GM12864 (cell line): ENCODE measurements around the gene GNB1L.
"Not testable (repeated sequence)": the region's sequence is repeated elsewhere in the genome, so short reads cannot be mapped to it uniquely, and the experiment has no call there.

Experiments used
- DNase-seq: peaks from one replicate; pipeline ENCODE4 v3.0.0-alpha.2; 2011; ENCODE audit warnings: low read depth
- H3K4me3 ChIP-seq: 2 replicates; pipeline ENCODE4 v1.5.1; 2011; ENCODE audit warnings: mild to moderate bottlenecking, low read depth, low read length, control low read depth
- TF ChIP-seq, protein P1 (sequence below): IDR thresholded peaks from 2 replicates; pipeline ENCODE4 v1.5.1; 2011; ENCODE audit warnings: low read depth, mild to moderate bottlenecking, moderate library complexity, low read length, control low read depth, inconsistent platforms; ENCODE audit errors: missing control alignments

GNB1L gene

GRCh38 chr22:19782533-19782932, 72.1 kb downstream of the GNB1L start:
- DNase-seq: no peak
- TF ChIP-seq, protein P1, sequence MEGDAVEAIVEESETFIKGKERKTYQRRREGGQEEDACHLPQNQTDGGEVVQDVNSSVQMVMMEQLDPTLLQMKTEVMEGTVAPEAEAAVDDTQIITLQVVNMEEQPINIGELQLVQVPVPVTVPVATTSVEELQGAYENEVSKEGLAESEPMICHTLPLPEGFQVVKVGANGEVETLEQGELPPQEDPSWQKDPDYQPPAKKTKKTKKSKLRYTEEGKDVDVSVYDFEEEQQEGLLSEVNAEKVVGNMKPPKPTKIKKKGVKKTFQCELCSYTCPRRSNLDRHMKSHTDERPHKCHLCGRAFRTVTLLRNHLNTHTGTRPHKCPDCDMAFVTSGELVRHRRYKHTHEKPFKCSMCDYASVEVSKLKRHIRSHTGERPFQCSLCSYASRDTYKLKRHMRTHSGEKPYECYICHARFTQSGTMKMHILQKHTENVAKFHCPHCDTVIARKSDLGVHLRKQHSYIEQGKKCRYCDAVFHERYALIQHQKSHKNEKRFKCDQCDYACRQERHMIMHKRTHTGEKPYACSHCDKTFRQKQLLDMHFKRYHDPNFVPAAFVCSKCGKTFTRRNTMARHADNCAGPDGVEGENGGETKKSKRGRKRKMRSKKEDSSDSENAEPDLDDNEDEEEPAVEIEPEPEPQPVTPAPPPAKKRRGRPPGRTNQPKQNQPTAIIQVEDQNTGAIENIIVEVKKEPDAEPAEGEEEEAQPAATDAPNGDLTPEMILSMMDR: no peak
- no peak overlapping the region for H3K4me3 ChIP-seq

GRCh38 chr22:19779685-19780268, 74.9 kb downstream of the GNB1L start:
- TF ChIP-seq, protein P1: no peak
- H3K4me3 ChIP-seq: no peak overlapping the region
- DNase-seq: no peak

GRCh38 chr22:19779011-19779421, 75.7 kb downstream of the GNB1L start:
- TF ChIP-seq, protein P1: no peak
- H3K4me3 ChIP-seq: no peak overlapping the region
- no peak for DNase-seq

- DNase-seq: not testable (repeated sequence)
Measured at GRCh38 chr22:19777192-19777591, 77.5 kb downstream of the GNB1L start.

DNA sequence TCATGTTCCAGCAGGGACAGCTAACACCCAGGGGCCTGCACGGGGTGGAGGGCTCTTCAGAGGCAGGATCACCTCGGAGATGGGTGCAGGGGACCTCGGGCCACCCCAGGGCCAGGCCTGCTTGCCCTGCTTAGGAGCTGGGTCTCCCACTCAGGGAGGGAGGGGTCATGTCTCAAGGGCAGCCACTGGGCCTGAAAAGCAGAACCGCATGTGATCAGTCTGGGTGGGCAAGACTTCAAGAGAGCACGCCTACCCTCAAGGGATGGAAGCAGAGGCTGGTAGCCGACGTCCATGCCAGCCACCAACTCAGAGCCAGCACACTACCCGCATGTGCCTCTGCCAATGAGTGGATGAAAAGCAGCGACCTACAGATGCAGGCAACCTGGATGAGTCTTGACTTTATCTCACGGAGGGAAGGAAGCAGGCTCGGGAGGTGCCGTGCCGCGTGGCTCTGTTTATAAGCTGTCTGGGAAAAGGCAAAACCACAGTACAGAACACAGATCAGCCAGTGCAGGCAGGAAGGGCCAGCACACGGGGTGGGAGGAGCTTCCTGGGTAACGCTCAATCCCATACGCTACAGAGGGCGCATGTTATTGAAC, 78.1 kb downstream of the GNB1L start:
- H3K4me3 ChIP-seq: no peak overlapping the region
- TF ChIP-seq, protein P1: no peak
- no peak for DNase-seq

More at GRCh38 chr22:19777192-19777591, 77.5 kb downstream of the GNB1L start:
- H3K4me3 ChIP-seq: not testable (repeated sequence)

DNA sequence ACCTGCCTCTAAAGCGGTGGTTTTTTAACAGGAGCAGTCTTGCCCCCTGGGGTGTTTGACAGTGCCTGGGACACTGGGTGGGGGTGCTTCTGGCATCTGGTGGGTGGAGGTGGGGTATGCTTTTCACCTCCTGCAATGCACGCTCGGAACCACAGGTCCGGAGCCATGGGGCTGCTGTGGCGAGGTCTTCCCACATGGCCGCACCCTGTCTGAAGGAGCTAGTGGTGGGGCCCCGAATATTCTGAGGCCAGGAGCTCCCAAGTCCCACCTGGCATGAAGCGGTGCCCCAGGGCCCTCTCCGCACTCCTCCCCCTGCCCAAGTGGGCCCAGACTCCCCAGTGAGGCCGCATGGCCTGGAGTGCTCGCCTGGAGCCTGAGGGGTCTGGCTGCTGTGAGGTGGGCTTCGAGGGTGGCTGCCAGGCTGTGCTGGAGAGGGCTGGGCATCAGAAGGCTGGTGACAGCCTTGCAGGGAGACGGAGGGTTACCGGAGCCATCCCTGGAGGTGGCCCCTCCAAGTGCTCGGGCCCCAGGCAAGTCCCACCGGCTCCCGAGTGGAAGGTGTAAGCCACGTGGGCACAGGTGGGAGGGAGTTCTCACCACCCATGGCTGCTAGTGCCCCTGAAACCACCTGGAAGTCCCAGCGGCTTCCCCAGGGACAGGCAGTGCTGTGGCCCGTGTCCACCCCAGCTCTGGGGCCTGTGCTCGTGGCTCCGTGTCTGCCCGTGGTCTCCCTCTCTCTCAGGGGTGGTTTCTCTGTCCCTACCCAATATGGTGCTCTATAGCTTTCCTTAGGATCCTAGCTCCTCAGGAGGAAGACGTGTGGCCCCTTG, 79.0 kb downstream of the GNB1L start:
- DNase-seq: no peak
- TF ChIP-seq, protein P1: no peak
- H3K4me3 ChIP-seq: no peak overlapping the region

DNA sequence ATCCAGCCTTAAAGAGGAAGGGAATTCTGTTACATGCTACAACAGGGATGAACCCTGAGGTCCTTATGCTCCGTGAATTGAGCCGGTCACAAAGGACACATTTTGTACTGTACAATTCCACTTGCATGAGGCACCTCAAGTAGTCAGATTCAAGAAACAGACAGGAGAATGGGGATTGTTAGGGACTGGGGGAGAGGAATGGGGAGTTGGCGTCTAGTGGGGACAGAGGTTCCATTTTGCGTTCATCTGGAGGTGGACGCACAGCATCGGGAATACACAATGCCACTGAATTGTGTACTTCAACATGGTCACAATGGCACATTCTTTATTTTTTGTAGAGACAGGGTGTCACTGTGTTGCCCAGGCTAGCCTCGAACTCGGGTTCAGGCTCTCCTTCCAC, 80.0 kb downstream of the GNB1L start:
- TF ChIP-seq, protein P1: no peak
- no peak overlapping the region for H3K4me3 ChIP-seq

More for the DNA sequence above, 80.0 kb downstream of the GNB1L start:
- DNase-seq: no peak
